Measurements from ENCODE around the gene RPL32. TPM values are rescaled to one million over a fixed set of nuclear protein-coding genes. Genes with fewer than 3 reads are reported as not detected.
"Not testable (repeated sequence)": the region's sequence is repeated elsewhere in the genome, so short reads cannot be mapped to it uniquely, and the experiment has no call there.

The RPL32 gene
- total and polyA plus RNA-seq, 2 of the 4 experiments (the other 2 are of a cell fraction): 566 to 1,856 TPM

DNA sequence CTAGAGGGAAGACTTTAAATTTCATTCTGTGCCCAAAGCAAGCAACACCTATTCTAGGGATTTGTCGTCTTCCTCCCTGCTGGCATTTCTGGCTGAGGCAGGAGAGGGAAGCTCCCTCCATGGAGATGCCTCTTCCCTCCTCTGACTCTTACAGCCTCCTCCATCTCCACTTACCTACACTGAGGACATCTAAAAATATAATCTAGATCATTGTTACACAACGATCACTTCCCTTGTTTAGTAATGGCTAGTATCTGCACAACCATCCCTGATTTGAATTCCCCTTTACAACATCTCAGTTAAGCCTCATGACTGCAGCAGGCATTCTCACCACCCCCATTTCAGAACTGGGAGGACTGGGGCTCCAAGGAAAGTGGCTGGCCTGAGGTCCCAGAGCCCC, 12.5 kb upstream of the RPL32 start:
- H3K18ac ChIP-seq (ENCODE audit: low read depth, low read length); H2BK20ac ChIP-seq (ENCODE audit: low read depth, low read length); H2AK9ac ChIP-seq (replicated peaks; ENCODE audit: low read depth, low read length, poor library complexity); H3K9me1 ChIP-seq (ENCODE audit: insufficient read depth, low read length); H2BK15ac ChIP-seq (ENCODE audit: low read depth, low read length); H2AFZ ChIP-seq (replicated peaks; ENCODE audit: low read length, poor library complexity); DNase-seq; H3K4ac ChIP-seq (ENCODE audit: low read depth, low read length); H2BK5ac ChIP-seq (ENCODE audit: low read depth, low read length, poor library complexity, severe bottlenecking); H3K79me1 ChIP-seq (ENCODE audit: low read depth in 1 of 2, low read length in 2 of 2); H3K36me3 ChIP-seq (ENCODE audit: control insufficient read depth, insufficient read depth, low read length); in situ Hi-C loops (cut with MboI; ENCODE audit: low sequenced_read_pairs); H3K4me3 ChIP-seq (ENCODE audit: insufficient read depth, low read depth, low read length); H3K4me1 ChIP-seq (ENCODE audit: control insufficient read depth, insufficient read depth, low read length); dilution Hi-C loops (cut with HindIII; ENCODE audit: low sequenced_read_pairs, unreplicated experiment); H4K8ac ChIP-seq (ENCODE audit: low read depth in 2 of 2, low read length in 2 of 2); H3K9ac ChIP-seq (ENCODE audit: low read depth, low read length); H3K4me2 ChIP-seq (ENCODE audit: low read depth, low read length); H4K91ac ChIP-seq (ENCODE audit: insufficient read depth, low read depth, low read length); H3K56ac ChIP-seq (ENCODE audit: extremely low read depth, insufficient read depth, low read length); H4K20me1 ChIP-seq (ENCODE audit: insufficient read depth, low read length); BruUV-seq (replicated peaks); H4K5ac ChIP-seq (ENCODE audit: low read depth, low read length); POLR2A ChIA-PET (ENCODE audit: unreplicated experiment); H2AK5ac ChIP-seq (ENCODE audit: low read depth, low read length); H3K14ac ChIP-seq (replicated peaks; ENCODE audit: low read depth, low read length); H3K27ac ChIP-seq (ENCODE audit: insufficient read depth, low read length); H3K23ac ChIP-seq (ENCODE audit: low read depth, low read length); H3K9me3 ChIP-seq (ENCODE audit: control insufficient read depth, insufficient read depth, low read length); H2BK120ac ChIP-seq (ENCODE audit: low read depth, low read length); ATAC-seq (ENCODE audit: low read depth): not testable (repeated sequence)
- H3K27me3 ChIP-seq (ENCODE audit: control insufficient read depth, insufficient read depth, low read length): peaks cover 38% of the 10 kb centered on the region
- intact Hi-C loops (cut with micrococcal nuclease): loop anchor here (1.0 kb wide), 1 partner anchor 13 kb away; the partner anchor contains the start of gene RPL32
- CTCF ChIA-PET: interaction anchor here (0.9 to 2.3 kb wide), 2 partner anchors 11 to 12 kb away, joined by 3 to 6 read pairs; partner anchors contain the start of gene RPL32
- no CpG with 5 or more reads among the region's 2 CpGs for WGBS, 2 experiments (ENCODE audit: extremely low coverage in 2 of 2, insufficient read length in 1 of 2)
